DND-41 (cell line): ENCODE results near the gene PCDH9.

Source experiments
- CTCF ChIP-seq: IDR thresholded peaks from 2 replicates; pipeline ENCODE4 v1.5.1; 2012; ENCODE audit warnings: borderline replicate concordance, low read length, moderate library complexity, mild to moderate bottlenecking; ENCODE audit not compliant: poor library complexity, severe bottlenecking; ENCODE audit errors: extremely low read depth
- EZH2 ChIP-seq: IDR thresholded peaks from 3 replicates; pipeline ENCODE4 v1.6.1; 2012; ENCODE audit warnings: borderline replicate concordance, low read depth, mild to moderate bottlenecking, moderate library complexity, low read length, inconsistent platforms; ENCODE audit not compliant: severe bottlenecking

DNA sequence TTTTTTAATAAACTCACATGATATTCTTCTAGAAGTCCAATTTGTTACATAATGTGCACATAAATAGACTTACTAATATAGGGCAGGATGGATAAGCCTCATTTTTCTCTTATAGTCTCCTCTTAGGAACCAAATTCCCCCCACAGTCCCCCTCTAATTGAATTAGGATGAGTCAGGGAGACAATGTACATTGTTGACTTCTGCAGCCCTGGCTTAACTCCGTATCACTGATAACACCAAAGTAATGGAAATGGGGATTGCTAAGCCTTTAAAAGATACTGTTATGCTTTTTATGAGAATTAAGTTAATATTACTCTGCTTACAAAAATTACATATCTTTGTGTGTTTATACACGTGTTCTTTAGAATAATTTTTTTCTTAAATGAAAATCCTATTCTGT, 5.1 kb upstream of the PCDH9 start:
- TF ChIP-seq CTCF, result no peak
- TF ChIP-seq EZH2, result no peak
